ENCODE measurements around the gene TENM3. TPM values are rescaled to one million over a fixed set of nuclear protein-coding genes. Genes with fewer than 3 reads are reported as not detected.

TENM3 gene
- total and polyA plus RNA-seq, 10 of the 15 experiments (the other 5 are each of a cell fraction or from before 2014, with no cell fraction given): 0.01 to 1.7 (median 0.08) TPM; not detected in 2

- POLR2A ChIA-PET: interaction anchor here (1.0 kb wide), 1 partner anchor 32 kb away, joined by 3 read pairs; no protein-coding TSS in a partner anchor
- CTCF ChIA-PET: interaction anchor here (0.5 to 1.4 kb wide), 2 partner anchors 159 to 167 kb away, joined by 3 read pairs; no protein-coding TSS in a partner anchor
- intact Hi-C loops (cut with micrococcal nuclease; ENCODE audit: unreplicated experiment) (no loop called here), in situ Hi-C loops (cut with MboI) (no loop called here)
- Histone ChIP-seq H3K36me3 (ENCODE audit: control insufficient read depth in 2 of 2, insufficient read depth in 2 of 2, low read length in 1 of 2) (no peaks in the 10 kb centered on the region), H4K20me1 (ENCODE audit: control insufficient read depth, insufficient read depth) (no peaks in the 10 kb centered on the region), H3K4me3 (no peak overlapping the region), H3K9ac (ENCODE audit: control insufficient read depth, insufficient read depth, low read length) (no peak overlapping the region), H3K4me2 (ENCODE audit: control insufficient read depth, insufficient read depth) (no peak overlapping the region), H3K79me2 (ENCODE audit: control insufficient read depth, insufficient read depth, low read length) (no peaks in the 10 kb centered on the region), H3K27ac (ENCODE audit: control insufficient read depth, insufficient read depth) (no peak overlapping the region), H3K4me1 (ENCODE audit: control insufficient read depth, insufficient read depth, low read length) (no peaks in the 10 kb centered on the region), H2AFZ (ENCODE audit: control insufficient read depth, low read depth, low read length) (no peak overlapping the region), H3K27me3 (replicated peaks in 1 of 2; ENCODE audit: control insufficient read depth in 2 of 2, insufficient read depth in 2 of 2, low read length in 1 of 2) (peaks cover 0 to 3% of the 10 kb centered on the region in 2 experiments; a peak in 1 of 4 replicates), H3K9me3 (replicated peaks; ENCODE audit: control insufficient read depth, insufficient read depth, low read length) (no peaks in the 10 kb centered on the region)
- SMC1A ChIA-PET (ENCODE audit: uncharacterized antibody, unreplicated experiment): interaction anchor here (0.6 to 1.6 kb wide), 5 partner anchors 9 to 29 kb away, joined by 3 read pairs; no protein-coding TSS in a partner anchor
- no TSS peak for BruUV-seq (replicated peaks)
- WGBS (ENCODE audit: insufficient coverage, insufficient replicate concordance, low lambda C conversion rate, missing lambda C conversion rate): 43% methylated on average over 4 of the region's 4 CpGs
- DNase-seq (ENCODE audit: low read depth, low spot score) (no peak), ATAC-seq (no peak), FAIRE-seq (no peak)
- no peak for TF ChIP-seq ZSCAN29 (IDR thresholded peaks at IDR 0.05)
- TF ChIP-seq ESRRA (IDR thresholded peaks at IDR 0.05; ENCODE audit: low read length): no peak
- no peak for TF ChIP-seq PKNOX1 (IDR thresholded peaks at IDR 0.05)
- TF ChIP-seq SREBF1 (IDR thresholded peaks at IDR 0.05; ENCODE audit: low read length): no peak
- TF ChIP-seq IKZF2 (IDR thresholded peaks at IDR 0.05): no peak
- TF ChIP-seq FOXK2 (IDR thresholded peaks at IDR 0.05): no peak
- no peak for TF ChIP-seq MXI1 (IDR thresholded peaks at IDR 0.05; ENCODE audit: low read depth, low read length)
- no peak for TF ChIP-seq NBN (IDR thresholded peaks at IDR 0.05)
- TF ChIP-seq ZNF592 (IDR thresholded peaks at IDR 0.05): no peak
- no peak for TF ChIP-seq CHD1 (IDR thresholded peaks at IDR 0.05; ENCODE audit: low read depth, low read length)
- TF ChIP-seq ATF7 (IDR thresholded peaks at IDR 0.05; ENCODE audit: low read depth): no peak
- TF ChIP-seq CBX5 (IDR thresholded peaks at IDR 0.05; ENCODE audit: low read depth): no peak
- no peak for TF ChIP-seq RAD21 (IDR thresholded peaks at IDR 0.05; ENCODE audit: insufficient read depth, low read depth, low read length)
- no peak for TF ChIP-seq SUZ12 (IDR thresholded peaks at IDR 0.05; ENCODE audit: unreplicated experiment)
- RAD21 ChIA-PET (ENCODE audit: unreplicated experiment): no interaction called here
Measured at GRCh38 chr4:182764137-182764536, 520.9 kb downstream of the TENM3 start.

Data from GM12878 (cell line).